Omental fat pad (tissue), 4 donors: ENCODE data around the gene MDH1B. TPM values are rescaled to one million over a fixed set of nuclear protein-coding genes. Genes with fewer than 3 reads are reported as not detected.

Experiments used
- ATAC-seq: fragments of 150-250 bp; one replicate; pipeline ENCODE4 v1.9.1; 2016; ENCODE audit warnings: mild to moderate bottlenecking, moderate library complexity; ENCODE audit not compliant: low FRiP score
- DNase-seq: peaks from one replicate; pipeline ENCODE4 v3.0.0-alpha.2; 2019; ENCODE audit warnings: low spot score
- small RNA-seq: library from RNA; depleted of rRNA; stranded (forward); fragments of <200 nt; gene quantifications from one replicate; pipeline ENCODE3, GENCODE V24; 2016
- total RNA-seq, 4 donors: library from RNA; depleted of rRNA; stranded (reverse); fragments of >200 nt; gene quantifications; one replicate each; pipeline ENCODE4 v1.1.0, GENCODE V29; 2016
- TF ChIP-seq, protein P1 (sequence below), 3 donors: fragments of 450-650 bp; IDR thresholded peaks; one replicate each; pipeline ENCODE4 v1.5.1; 2016 to 2017; ENCODE audit warnings: antibody characterized with exemption in 3 of 3, mild to moderate bottlenecking in 3 of 3, moderate library complexity in 2 of 3

The MDH1B gene
- total RNA-seq, 4 donors from 2014 or later, result 0.63 to 3.3 (median 1.2) TPM; not detected in 1

DNA sequence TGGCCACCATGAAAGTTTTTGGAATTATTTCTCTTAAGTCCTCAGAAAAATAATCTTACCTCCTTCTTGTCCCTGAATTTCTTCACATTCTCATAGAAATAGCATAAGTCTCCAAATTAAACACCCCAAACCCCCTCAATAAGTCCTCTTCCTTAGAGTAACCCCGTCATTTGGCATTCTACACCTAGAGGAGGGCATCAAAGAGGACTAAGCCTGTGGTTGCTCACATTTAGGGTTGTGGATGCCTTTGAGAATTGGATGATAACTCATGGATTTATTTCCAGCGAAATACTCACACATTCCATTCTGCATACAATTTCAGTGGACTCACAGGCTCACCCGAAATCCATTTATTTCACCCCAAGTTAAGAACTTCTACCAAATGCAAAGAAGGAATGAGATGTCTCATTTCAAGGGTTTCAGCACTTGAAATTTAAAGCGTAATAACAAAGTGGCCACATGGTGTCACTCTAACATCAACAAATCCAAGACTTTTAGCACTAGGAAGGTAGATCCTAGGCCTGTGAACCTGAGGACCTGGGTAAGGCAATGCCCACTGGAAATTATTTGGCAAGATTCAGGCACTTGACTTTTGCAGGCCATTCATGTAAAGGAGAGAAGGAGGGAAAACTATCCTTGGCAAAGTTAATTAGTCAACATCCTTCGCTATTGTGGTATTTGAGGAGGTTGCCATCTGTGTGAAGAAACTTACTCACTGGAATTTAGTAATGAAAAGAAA is 71.6 kb downstream of the MDH1B start:
- TF ChIP-seq, protein P1, sequence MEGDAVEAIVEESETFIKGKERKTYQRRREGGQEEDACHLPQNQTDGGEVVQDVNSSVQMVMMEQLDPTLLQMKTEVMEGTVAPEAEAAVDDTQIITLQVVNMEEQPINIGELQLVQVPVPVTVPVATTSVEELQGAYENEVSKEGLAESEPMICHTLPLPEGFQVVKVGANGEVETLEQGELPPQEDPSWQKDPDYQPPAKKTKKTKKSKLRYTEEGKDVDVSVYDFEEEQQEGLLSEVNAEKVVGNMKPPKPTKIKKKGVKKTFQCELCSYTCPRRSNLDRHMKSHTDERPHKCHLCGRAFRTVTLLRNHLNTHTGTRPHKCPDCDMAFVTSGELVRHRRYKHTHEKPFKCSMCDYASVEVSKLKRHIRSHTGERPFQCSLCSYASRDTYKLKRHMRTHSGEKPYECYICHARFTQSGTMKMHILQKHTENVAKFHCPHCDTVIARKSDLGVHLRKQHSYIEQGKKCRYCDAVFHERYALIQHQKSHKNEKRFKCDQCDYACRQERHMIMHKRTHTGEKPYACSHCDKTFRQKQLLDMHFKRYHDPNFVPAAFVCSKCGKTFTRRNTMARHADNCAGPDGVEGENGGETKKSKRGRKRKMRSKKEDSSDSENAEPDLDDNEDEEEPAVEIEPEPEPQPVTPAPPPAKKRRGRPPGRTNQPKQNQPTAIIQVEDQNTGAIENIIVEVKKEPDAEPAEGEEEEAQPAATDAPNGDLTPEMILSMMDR (IDR thresholded peaks at IDR 0.05), result no peak
- ATAC-seq, result peak; percentile 62
- no peak for DNase-seq

DNA sequence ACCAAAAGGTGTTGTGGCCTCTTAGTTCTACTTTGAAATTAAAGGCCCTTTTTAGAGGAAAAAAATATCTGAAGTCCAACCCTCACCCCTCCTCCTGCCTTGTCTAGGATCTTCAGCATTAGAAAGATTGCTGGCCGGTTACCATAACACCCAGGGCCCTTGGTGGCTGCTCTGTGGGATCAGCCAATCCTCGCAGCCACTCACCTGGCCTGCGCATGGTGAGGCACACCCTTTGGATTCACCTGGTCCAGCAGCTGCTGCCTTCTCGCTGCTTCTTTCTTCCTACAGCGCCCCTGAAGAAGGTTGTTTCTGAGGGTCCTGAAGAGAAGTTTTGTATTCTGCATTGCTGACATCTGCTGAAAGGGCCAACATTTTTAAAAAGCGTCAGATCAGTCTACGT is 72.2 kb downstream of the MDH1B start:
- DNase-seq (no peak), ATAC-seq (no peak)
- TF ChIP-seq, protein P1 (IDR thresholded peaks at IDR 0.05), result no peak

DNA sequence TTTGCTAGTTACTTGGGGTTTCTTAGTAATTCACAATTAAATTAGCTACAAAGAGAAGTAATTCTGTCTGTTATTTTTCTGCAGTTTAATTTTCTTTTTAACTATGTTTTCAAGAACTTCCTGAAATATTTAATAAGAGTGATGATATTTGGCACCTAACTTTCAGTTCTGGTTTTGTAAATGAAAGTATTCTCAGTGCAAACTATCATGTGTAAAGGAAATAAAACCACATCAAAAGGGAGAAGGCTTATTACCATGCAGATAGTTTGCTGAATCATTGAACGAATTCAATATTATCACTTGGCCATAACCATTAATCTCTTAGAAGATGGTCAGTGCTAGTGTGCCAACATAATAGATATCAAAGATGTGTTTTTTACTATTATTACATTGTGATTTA is 76.1 kb downstream of the MDH1B start:
- ATAC-seq (no peak), DNase-seq (no peak)
- TF ChIP-seq, protein P1 (IDR thresholded peaks at IDR 0.05), result no peak

DNA sequence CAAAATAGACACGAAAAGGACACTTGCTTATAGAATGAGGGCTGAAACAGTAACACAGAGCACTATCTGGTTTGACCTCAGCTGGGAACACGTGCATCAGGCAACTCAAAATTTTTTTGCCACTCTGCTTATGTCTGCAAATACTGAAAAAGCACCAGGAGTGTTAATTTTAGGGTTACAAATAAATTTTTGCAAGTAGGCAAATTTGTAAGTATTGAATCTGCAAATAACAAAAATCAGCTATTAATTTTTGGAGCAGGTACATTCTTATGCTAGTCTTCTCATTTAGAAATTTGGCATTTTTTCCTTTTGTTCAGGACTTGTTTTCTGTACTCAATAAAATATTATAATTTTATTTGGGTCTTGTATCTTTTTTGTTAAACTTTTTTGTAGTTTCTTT is 76.7 kb downstream of the MDH1B start:
- no peak for DNase-seq
- TF ChIP-seq, protein P1 (IDR thresholded peaks at IDR 0.05), result no peak
- ATAC-seq, result no peak

Small RNAs within 50 kb of the gene (small RNA-seq; reads per million reads assigned to genes)
- not detected for gene MIR3130-2
- gene RF00019, result not detected

Other genes with a start within 250 kb of the MDH1B start
- gene FAM237A, start 122.8 kb downstream of the MDH1B start, total RNA-seq, result not detected
- not detected for gene DYTN, start 46.9 kb downstream of the MDH1B start, total RNA-seq
- gene FASTKD2, start 278 bp upstream of the MDH1B start, total RNA-seq, result 10 to 100 TPM; 27.8 to 51.3 (median 31.3) TPM
- gene CPO, start 174.2 kb upstream of the MDH1B start, total RNA-seq, result 1 to 10 TPM in 1 of 4 donors, under 1 TPM in 2, not detected in 1; 0.48 to 2.0 (median 0.69) TPM